GM19240 (cell line): Measurements from ENCODE around the gene COL9A2.

Experiments used
- DNase-seq: peaks from one replicate; pipeline ENCODE4 v3.0.0; 2011; ENCODE audit warnings: low spot score; ENCODE audit not compliant: insufficient read length

Gene COL9A2

DNA sequence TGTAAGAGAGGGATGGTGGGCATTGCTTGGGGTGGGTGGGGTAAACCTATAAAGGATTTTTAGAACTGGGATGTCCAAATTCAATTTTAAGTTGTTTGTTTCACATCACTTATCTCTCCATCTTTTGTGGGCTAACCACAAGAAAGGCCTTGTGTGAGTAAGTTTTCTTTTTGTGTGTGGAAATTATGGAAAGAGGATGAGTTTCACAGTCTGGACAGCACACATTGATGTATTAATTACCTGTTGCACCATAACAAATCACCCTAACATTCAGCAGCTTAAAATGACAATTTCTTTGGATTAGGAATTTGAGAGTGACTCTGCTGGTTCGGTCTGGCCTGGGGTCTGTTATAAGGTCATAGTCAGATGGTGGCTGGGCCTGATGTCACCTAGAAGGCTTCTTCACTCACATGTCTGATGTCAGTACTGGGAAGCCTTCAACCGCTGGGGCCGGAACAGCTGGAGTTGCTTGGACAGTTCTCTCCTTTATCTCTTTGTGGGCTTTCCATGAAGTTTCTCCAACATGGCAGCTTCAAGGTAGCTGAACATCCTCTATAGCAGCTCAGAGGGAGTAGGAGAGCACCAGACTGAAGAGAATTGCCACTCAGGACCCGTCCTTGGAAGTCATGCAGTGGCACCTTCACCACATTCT, 2.0 kb upstream of the COL9A2 start:
- no peak for DNase-seq

DNA sequence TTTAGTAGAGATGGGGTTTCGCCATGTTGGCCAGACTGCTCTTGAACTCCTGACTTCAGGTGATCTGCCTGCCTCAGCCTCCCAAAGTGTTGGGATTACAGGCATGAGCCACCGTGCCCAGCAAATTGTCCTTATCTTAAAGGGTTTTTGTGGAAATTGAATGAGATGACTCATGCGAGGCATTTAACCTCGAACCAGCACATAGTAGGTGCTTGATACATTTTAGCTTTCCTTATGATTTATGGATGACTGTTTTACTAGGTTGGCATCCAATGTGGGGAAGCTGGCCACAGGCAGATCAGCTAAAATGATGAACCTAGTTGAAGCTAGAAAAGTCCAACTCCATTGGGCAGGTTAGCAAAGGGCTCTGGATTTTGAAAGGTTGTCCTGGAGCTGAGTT, 1.4 kb upstream of the COL9A2 start:
- no peak for DNase-seq

DNA sequence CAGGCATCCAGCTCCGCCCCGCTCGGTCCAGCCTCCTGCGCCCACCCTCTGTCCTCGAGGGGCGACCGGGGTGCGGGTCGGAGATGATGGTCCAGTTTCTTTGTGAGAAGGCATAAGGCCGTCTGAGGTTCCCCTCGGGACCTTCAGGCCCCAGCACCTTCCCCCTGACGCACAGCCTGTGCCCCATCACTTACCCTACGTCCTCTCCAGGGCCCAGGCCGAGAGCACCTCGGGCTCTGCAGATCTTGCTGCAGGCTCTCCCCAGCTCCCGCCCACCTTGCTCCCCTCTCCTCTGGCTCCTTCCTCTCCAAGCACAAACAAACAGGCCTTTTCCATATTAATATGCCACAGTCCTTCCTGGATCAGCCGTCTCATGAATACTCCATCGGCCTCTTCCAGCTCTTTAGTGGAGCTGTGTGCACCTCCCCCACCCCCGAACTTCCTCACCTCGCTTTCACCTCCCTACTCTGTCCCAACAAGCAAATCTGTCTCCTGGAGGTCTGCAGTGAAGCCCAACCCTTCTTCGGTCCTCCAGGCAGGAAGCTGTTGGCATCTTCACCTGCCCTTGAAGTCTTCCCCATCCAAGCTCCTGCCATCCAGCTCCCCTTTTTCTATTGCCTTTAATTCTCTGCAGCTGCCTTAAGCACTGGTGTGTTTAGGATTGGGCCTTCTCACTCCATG, 448 bp upstream of the COL9A2 start:
- DNase-seq = no peak

DNA sequence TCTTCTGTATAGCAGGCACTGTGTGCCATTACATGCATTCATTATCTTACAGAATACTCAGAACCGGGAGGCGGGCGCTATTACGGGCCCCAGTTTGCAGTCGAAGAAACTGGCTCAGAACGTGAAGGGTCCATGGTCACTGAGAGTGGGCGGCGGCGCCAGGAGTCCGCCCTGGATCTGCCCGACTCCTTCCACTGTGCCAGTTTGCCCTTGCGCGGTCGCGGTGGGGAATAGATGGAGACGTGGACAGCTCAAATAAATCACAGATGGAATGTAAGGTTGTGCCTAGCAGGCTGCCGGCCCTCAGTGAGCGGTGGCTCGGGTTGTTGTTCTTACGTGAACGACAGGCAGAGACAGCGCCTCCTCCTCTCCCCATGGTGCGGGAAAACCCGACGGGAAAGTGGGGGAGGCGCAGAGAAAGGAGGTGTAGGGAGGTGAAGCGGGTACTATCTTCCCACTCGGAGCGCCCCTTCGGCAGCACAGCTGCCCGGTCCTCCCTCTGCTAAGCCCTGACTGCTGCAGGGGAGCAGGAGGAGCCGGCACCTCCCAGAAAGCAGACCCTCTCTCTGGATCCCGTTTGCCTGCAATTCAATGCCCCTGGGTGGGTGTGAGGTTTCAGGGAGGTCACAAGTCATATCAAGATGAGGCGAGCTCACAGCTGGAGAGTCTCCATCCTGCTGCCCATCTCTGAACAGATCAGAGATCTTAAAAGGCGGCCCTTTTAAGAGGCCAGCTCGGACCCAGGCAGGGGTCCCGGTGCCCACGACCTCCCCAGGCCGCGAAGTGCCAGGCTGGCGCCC, 1.1 kb downstream of the COL9A2 start:
- DNase-seq = no peak

DNA sequence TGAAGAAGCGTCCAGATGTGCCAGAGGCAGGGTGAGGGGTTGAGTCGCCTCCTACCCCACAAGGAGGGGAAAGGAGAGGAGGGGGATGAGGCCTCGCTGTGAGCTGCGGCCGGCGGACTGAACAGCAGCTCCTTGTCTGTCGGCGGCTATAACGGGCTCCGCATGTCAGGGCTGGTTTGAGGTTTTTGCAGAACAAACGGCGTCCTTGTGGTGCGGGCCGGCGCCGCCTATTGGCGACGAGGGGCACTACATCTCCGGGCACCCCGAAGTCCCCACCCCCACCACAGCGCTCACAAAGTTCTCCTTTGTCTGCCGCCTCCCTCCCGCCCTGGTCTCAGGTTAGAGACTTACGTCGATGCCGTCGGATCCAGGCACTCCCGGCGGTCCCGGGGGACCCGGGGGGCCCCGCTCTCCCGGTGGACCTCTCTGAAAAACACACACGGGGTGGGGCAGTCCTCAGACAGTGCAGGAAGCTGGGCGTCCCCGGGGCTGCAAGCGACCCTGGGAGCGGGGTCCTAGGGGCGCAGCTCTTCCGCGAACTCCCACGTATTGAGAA, 1.8 kb downstream of the COL9A2 start:
- peak; percentile 72 for DNase-seq

DNA sequence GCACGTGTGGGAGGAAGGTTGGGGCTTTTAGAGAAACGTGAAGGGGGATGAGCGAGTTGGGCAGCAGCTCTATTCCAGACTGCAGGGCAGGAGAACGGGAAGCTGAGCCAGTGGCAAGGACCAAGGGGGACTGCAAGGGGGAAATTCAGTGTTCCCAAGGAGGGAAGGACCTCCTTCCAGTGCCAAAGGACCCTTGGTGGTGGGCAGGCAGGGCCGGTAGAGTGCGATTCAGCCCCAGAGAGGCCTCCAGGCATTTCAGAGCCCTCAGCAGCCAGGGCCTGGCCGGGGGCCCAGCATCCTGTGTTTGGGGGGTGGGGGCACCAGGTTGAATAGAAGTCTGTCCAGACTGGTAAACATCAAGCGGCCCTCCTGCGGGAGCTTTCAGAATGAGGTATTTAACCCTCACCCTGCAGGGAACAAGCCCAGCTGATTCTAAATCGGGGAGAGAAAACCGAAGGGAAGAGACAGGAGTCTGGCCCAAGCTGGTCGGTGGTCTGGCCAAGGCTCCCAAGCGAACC, 2.3 kb downstream of the COL9A2 start:
- DNase-seq = no peak

DNA sequence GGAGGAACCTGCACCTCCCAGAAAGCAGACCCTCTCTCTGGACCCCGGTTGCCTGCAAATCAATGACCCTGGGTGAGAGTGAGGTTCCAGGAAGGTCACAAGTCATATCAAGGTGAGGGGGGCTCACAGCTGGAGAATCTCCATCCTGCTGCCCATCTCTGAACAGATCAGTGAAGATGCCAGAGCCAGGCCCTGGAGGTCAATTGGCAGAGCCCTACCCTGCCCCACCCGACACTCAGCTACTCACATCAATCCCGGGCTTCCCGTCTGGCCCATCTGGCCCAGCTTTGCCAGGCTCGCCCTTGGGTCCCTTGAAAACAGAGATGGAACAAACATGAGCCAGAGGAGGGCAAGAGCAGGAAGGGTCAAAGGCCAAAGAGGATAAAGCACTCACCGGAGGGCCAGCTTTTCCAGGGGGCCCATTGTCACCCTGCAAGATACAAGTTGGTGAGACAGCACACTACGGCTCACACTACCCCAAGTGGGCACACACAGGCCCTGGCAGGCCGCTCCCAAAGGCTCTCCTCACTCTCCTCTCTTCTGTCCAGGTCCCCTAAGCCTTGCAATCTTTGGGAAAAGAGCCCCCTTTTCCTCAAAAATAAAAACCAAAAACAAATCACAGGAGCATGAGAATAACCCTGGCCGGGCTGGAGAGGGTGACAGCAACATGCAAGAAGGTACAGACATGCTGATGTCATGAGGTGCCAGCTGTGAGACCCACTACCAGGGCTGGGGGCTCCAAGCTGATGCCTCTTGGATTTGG, 2.9 kb downstream of the COL9A2 start:
- no peak for DNase-seq

DNA sequence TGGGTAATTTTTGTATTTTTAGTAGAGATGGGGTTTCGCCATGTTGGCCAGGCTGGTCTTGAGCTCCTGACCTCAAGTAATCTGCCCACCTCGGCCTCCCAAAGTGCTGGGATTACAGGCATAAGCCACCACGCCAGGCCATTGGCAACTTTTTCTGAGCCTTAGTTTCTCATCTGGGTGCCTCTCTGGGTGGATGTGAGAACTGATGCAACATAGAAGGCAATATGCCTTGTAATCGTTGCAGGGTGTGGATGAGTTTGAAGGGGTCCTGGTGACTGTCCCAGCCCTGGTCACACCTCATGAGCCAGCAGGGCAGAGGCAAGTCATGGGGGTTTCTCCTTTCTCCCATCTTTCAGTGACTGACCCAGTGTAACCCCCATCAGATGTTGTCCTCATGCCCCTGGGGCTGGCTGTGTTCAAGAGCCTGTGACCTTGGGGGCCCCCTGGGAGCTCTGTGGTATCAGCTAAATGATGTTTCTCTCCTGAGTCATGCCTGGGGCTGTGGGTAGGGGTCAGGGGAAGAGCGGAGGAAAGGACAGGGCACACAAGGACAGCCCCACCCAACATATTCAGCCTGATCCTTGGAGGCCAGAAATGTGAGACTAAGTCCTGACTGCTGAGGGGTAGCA, 3.6 kb downstream of the COL9A2 start:
- DNase-seq = no peak

DNA sequence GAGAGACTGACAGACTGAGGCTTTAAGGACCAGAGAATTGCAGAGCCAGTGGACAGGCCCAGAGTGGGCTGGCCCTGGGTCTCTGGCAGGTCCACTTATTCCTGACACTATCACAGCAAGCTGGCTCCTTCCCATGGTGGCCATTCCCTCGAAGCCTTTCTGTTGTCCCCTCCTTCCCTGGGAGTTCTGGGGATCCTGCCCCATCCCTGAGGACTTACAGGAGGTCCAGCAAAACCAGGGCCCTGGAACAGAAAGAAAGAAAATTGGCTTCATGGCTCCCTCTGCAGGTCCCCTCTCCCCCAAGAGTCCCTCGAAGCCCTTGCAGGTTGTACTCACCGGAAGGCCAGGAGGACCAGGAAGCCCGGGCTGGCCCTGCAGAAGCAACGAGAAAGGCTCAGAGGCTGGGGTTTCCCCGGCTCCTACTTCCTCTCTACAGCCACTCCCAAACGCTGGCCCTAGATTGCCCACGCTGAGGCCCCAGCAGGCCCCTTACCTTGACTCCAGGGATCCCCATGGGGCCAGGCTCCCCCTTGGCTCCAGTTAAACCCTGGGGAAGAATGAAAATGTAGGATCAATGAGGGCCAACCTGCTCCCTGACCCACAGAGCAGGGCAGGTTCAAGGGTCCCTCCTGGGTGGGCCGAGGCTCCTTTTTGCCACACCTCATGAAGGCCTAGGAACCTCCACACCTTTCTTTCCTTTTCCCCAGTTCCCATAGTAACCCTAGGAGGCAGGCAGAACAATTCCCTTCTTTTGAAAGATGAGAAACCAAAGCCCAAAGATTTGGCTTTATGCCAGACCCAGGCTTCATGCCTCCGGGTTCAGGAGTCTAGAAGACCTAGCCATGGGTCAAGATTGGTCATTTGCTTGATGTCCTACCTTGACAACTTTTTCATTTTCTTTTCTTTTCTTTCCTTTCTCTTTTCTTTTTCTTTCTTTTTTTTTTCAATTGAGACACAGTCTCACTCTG, 4.6 kb downstream of the COL9A2 start:
- DNase-seq = peak; percentile 69

DNA sequence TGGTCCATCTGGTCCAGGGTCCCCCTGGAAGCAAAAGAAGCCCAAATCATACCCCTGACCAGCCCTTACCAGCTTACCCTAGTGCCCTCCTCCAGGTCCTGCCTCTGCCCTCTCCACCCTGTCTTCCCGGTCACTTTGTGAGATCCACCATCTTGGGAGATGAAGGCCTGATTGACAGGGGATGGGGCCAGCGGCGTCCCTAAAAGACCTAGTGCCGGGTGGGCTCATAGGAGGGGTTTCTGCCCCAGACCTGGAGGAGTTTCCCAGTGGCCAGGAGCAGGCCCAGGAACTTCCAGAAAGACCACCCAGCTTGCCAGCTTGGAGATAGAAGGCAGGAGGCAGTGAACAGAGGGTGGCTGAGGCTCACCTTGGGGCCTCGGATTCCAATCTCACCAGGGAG, 5.4 kb downstream of the COL9A2 start:
- DNase-seq = no peak

DNA sequence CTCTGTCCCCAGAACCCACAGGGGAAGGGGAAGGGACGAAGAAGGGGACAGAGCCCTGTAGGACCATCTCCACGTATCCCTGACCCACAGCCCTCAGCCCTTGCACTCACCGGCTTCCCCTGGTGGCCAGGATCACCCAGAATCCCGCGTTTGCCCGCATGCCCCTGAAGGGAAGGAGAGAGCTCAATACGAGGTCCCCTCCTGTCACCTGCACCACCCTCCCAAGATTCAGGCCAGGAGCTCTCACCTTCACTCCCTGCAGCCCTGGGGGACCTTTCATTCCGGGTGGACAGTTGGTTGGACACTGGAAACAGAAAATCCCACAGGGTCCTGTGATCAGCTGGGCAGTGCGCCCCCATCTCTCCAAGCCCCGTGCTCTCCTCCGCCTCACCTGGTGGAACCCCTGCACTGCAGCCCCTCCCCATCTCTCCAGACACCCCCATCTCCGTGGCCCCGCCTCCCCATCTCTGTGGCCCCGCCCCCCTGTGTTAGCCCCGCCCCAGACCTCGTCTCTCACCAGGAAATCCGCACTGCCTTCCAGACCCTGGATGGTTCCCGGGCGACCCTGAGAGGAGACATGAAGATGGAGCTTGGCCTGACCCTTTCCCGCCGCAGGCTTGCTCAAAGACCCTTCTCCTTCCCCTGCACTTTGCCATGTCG, 6.0 kb downstream of the COL9A2 start:
- no peak for DNase-seq

DNA sequence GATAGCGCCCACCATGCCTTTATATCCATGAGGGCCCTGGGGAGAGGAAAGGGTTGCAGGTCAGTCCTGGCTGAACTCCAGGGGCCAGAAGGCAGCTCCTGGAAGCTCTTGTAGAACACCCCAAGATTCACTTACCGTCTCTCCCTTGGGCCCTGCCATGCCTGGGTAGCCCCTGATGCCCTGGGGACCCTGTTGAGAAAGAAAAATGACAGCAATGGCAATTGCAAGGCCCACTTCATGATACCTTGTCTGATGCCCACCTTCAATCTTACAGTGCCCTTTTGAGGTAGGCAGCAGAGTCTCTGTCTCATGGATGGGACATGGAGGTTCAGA, 7.0 kb downstream of the COL9A2 start:
- DNase-seq = no peak

DNA sequence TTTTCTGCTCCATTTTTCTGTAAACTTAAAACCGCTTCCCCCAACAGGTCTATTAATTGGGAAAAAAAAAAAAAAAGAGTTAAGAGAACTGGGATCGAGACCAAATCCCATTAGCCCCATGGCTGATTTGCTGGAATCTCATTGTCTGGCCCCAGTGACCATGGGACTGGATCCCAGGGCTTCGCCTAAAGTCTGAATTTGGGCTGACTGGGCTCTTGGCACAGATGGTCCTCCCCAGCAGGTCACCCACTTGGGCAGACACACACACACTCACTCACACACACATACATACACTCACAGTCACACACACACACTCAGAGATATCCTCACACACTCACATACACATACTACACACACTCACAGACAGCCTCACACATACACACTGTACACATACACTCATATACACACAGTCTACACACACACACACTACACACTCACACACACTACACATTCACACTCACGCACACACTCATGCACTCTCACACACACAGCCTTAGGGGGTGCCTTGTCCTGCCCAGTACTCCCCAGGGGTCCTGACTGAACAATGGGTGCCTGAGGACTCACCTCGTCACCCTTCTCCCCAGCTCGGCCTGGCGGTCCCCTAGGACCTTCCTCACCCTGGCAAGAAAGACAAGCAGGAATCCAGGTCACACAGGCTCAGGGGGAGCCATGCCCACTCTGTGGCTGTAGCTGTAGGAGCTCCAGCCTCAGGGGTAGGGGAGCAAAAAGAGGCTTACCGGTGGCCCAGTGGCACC, 7.5 kb downstream of the COL9A2 start:
- DNase-seq = no peak

DNA sequence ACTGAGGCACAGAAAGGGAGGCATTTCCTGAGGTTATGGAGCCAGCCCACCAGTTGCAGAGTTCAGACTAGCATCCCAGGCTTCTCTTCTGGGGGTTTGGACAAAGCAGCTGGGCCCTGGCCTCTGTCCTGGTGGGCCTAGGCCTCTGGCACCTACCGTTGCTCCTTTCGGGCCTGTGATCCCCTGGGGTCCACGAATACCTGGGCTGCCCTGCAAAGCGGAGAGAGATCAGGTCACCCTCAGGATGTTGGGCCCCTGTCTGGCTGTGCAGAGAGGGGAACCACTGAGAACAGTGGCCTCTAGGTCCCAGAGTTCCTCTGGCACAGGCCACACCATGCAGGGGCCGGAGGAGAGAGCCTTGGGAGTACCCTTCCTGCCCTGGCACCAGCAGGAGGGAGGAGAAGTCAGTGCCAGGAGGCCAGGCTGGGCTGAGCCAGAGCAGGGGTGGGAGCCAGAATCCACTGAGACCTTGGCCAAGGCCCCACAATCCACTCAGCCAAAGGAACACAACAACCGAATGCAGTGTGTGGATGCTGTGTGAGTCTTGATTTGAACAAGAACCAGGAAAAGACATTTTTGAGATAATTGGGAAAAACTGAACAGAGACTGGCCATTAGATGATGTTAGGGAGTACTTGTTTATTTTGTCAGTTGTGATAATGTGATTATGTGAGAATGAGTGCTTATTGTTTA, 8.9 kb downstream of the COL9A2 start:
- no peak for DNase-seq

DNA sequence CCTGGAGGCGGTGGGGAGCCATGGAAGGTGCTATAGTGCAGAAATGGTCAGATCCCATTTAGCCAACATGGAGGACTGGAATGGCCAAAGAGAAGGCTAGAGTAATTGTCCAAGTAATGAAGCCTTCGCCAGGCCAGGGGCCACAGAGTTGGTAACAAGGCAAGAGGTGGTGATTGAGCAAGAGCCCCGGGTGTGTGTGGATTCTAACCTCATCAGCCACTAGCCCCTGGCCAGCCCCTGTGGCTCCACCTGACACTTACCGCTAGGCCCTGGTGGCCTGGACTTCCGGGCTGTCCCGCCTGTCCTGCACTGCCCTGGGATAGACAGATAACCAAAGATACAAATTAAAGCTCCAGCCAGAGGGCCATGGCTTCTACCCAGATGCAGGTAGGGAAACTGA, 9.9 kb downstream of the COL9A2 start:
- DNase-seq = no peak

DNA sequence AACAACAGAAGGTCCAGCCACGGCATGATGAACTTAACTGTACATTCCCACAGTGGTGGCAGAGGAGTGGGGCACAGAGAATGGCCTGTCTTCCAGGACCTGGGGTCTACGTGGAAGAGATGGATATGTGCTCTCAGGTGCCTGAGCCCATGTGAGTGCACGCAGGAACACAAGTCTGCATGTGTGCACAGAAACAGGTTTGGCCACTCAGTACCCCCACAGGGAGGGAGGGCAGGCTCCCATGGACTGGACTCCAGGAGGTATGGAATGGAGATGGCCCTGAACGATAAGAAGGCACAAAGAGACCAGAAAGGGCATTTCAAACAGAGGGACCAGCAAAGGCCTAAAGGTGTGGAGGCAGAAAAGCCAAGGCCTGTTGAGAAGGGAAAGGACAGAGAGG, 10.8 kb downstream of the COL9A2 start:
- DNase-seq = no peak

DNA sequence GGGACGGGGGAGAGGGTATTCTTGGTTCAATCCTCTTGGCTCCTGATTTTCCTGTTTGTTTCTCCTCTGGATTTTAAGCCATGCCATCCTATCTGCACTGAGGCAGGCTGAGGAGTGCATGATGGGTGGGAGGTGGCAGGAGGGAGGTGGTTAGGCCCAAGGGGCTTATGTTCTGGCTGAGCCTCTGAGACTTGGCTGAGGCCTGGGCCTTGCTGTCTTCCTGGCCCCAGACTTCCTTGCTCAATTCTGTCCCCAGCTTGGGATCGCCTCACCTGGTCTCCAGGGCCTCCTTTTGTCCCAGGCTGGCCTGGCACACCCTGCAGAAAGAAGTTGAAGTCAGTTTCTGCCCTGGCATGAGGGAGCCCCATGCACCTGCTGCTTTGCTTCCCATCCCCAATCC, 11.2 kb downstream of the COL9A2 start:
- DNase-seq = no peak

DNA sequence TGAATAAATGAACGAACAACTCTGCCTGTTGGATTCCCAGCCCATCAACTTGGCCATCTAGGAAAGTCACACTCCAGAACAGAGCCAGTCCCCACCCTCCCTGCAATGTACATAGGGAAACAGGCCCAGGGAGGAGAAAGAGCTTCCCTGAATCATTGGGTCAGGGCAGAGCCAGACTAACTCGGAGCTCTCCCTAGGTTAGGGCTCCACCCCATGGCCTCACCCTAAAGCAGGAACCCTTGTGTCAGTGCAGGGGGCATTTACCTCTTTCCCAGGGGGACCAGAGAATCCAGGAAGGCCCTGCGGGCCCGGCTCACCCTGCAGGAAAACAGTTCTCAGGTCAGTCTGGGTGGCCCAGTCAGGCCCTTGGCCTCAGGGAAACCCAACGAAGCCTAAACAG, 11.6 kb downstream of the COL9A2 start:
- no peak for DNase-seq
